Psoas muscle (tissue), 8 donors: Measurements from ENCODE around the gene DNAJC16. TPM values are rescaled to one million over a fixed set of nuclear protein-coding genes. Genes with fewer than 3 reads are reported as not detected.
A peak's percentile ranks its signal among the peaks of the same experiment; 100 is the strongest.
"Not testable (repeated sequence)": the region's sequence is repeated elsewhere in the genome, so short reads cannot be mapped to it uniquely, and the experiment has no call there.

Experiments
- ATAC-seq, 4 donors: fragments of 200-7000 bp; cut with Tn5 transposase; one replicate each; pipeline ENCODE4 v1.9.1; 2020; ENCODE audit warnings: moderate library complexity in 3 of 4, mild to moderate bottlenecking in 2 of 4
- DNase-seq, 2 donors: peaks; one replicate each; pipeline ENCODE4 v3.0.0-alpha.2; 2020
- H3K27ac ChIP-seq: fragments of 200-600 bp; one replicate; pipeline ENCODE4 v1.8.0; 2022
- H3K27me3 ChIP-seq, 3 donors: fragments of 200-600 bp in 1 of 3; one replicate each; pipeline versions ENCODE4 v1.6.1 to v1.8.0; 2013 to 2022; ENCODE audit warnings: low read length in 2 of 3, mild to moderate bottlenecking in 2 of 3, moderate library complexity in 1 of 3; ENCODE audit not compliant: insufficient read depth in 3 of 3
- H3K36me3 ChIP-seq, 2 donors: fragments of 200-600 bp in 1 of 2; one replicate each; pipeline versions ENCODE4 v1.6.1 to v1.8.0; 2013 to 2022; ENCODE audit warnings: low read depth in 1 of 2, mild to moderate bottlenecking in 1 of 2, moderate library complexity in 1 of 2; ENCODE audit not compliant: insufficient read depth in 1 of 2
- H3K4me1 ChIP-seq: fragments of 200-600 bp; one replicate; pipeline ENCODE4 v1.8.0; 2022
- H3K4me3 ChIP-seq: fragments of 200-600 bp; one replicate; pipeline ENCODE4 v1.8.0; 2022; ENCODE audit warnings: mild to moderate bottlenecking
- H3K9me3 ChIP-seq: fragments of 200-600 bp; one replicate; pipeline ENCODE4 v1.8.0; 2022
- WGBS, 3 donors: extraction: QIAGEN DNeasy Blood & Tissue Kit; methylation state at CpG; one replicate each; pipeline versions ENCODE4 v1.1.6 to v1.1.7; 2013; 5-methylcytosine and 5-hydroxymethylcytosine counted together
- intact Hi-C, 2 donors: fragments of 100-400 bp; cut with DNase I; formaldehyde crosslinking; loops; one replicate each; pipeline versions ENCODE4 v1.11.0 to v1.14.2; 2022
- polyA plus RNA-seq, 3 donors: library from polyadenylated mRNA; stranded (reverse); fragments of 200-250 nt; gene quantifications; one replicate each; pipeline ENCODE4 v1.2.3, GENCODE V29; 2013
- total RNA-seq, 4 donors: library from RNA; stranded (reverse); fragmentation: NEBNext Ultra II Directional in 2 of 4; extraction: Animal tissue kit (Norgen Biotek cat#: 25700) in 2 of 4; gene quantifications; one replicate each; pipeline versions ENCODE4 v1.2.1 to v1.2.4, GENCODE V29; 2021 to 2023
- TF ChIP-seq, protein P1 (sequence below): fragments of 200-600 bp; IDR thresholded peaks from one replicate; pipeline ENCODE4 v1.8.0; 2022; ENCODE audit warnings: antibody characterized with exemption
- donor health status: healthy with polysubstance abuse.
- donor health status: DM: no; HTN: no; CAD: no; lungs with moderate emphysema.
- donor health status: Bipolar disorder and iron deficiency.
- donor health status: healthy.
- donor health status: DM: yes; HTN: yes; CAD: no.
- donor health status: DM: no; HTN: no; CAD: no.
- donor health status: DM: no; HTN: no; CAD: no.
- donor health status: DM: yes; HTN: yes; CAD: no.

DNAJC16 gene
- total and polyA plus RNA-seq, 7 donors = 6.8 to 29.9 (median 17.2) TPM

DNA sequence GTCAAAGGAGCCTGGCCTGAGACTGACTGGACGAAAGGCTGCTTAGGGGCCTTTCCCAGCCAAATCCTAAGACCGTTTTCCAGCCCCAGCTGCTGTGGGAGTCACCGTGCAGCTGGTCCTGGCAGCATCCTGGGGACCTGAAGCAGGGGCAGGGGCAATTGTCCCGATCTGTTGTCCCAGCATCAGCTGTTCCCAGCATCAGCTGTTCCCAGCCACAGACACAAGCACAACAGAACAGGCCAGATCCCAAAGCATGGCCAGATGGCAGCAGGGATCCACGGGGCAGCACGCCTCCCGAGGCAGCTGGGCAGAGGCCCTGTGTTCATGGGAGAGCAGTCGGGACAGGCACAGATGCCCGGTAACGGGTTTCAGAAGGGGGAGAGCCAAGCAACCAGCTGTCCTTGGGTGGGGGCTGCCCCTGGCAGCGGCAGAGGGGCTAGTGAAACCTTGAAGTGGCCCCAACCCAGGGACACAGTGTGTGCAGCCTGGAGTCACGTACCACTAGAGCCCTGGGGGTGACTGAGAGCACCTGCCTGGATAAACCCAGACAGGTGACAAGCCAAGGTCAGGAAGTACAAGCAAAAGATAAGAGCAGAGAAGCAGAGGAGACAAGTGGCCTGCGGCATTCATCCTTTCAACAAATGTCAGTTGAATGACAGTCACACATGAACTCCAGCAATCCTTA lies 37.5 kb upstream of the DNAJC16 start:
- no peaks in the 10 kb centered on the region for H3K4me1 ChIP-seq
- TF ChIP-seq, protein P1, sequence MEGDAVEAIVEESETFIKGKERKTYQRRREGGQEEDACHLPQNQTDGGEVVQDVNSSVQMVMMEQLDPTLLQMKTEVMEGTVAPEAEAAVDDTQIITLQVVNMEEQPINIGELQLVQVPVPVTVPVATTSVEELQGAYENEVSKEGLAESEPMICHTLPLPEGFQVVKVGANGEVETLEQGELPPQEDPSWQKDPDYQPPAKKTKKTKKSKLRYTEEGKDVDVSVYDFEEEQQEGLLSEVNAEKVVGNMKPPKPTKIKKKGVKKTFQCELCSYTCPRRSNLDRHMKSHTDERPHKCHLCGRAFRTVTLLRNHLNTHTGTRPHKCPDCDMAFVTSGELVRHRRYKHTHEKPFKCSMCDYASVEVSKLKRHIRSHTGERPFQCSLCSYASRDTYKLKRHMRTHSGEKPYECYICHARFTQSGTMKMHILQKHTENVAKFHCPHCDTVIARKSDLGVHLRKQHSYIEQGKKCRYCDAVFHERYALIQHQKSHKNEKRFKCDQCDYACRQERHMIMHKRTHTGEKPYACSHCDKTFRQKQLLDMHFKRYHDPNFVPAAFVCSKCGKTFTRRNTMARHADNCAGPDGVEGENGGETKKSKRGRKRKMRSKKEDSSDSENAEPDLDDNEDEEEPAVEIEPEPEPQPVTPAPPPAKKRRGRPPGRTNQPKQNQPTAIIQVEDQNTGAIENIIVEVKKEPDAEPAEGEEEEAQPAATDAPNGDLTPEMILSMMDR = no peak
- H3K4me3 ChIP-seq = no peak overlapping the region
- 31 to 49% (median 48%) methylated on average over 13 of the region's 13 CpGs for WGBS, 3 donors
- H3K9me3 ChIP-seq = no peaks in the 10 kb centered on the region
- H3K27me3 ChIP-seq = no peaks in the 10 kb centered on the region
- peaks cover 0 to 38% of the 10 kb centered on the region in 2 donors for H3K36me3 ChIP-seq
- intact Hi-C loops = no loop called here
- DNase-seq (no peak), ATAC-seq (peak; percentile 26 to 64 (median 35))
- H3K27ac ChIP-seq = no peak overlapping the region

DNA sequence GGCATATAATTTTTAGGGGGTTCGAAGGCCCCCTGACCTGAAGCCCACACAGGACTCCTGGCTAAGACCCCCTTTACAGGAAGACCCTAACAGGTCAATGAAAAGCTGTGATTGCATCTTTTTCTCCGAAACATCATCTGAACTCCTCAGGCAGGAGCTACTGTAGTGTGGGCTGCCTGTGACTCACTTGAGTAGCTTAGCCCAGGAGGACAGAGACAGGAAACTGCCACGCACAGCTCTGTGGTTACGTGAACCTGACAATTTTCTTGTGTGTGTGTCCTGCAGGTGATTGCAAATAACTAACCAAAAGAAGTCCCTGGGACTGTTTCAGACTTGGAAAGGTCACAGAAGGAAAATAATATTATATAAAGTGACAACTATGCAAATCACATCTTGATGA lies 35.6 kb upstream of the DNAJC16 start:
- H3K27ac ChIP-seq, ATAC-seq, H3K27me3 ChIP-seq, intact Hi-C loops, H3K9me3 ChIP-seq, H3K4me1 ChIP-seq, H3K4me3 ChIP-seq, DNase-seq: not testable (repeated sequence)
- 92 to 95% (median 94%) methylated on average over 4 of the region's 4 CpGs for WGBS, 3 donors
- H3K36me3 ChIP-seq = peaks cover 0 to 57% of the 10 kb centered on the region in 2 donors

DNA sequence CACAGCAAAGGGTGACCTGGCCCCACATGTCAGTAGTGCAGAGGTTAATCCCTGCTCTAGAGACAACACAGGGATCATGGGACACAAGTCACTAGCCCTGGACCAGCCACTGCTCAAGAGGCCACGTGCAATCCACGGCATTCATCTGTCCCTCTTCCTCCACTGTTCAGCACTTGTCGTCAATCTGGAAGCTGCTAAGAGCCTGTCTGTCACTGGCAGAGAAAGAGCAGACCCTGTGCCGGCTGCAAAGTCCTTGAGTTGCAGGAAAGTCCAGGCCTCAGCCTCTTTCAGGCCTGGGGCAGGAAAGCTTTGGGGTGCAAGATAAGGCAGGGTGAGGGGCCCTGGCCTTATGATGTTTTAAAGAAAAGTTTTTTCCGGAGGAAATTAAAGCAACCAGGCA lies 34.1 kb upstream of the DNAJC16 start:
- Histone ChIP-seq H3K36me3 (peaks cover 0 to 67% of the 10 kb centered on the region in 2 donors), H3K27me3 (no peaks in the 10 kb centered on the region), H3K4me3 (no peak overlapping the region), H3K4me1 (no peaks in the 10 kb centered on the region), H3K9me3 (no peaks in the 10 kb centered on the region), H3K27ac (no peak overlapping the region)
- TF ChIP-seq, protein P1 = no peak
- intact Hi-C loops = no loop called here
- no peak for ATAC-seq
- WGBS, 3 donors = 84 to 94% (median 85%) methylated on average over 5 of the region's 5 CpGs
- DNase-seq = no peak

DNA sequence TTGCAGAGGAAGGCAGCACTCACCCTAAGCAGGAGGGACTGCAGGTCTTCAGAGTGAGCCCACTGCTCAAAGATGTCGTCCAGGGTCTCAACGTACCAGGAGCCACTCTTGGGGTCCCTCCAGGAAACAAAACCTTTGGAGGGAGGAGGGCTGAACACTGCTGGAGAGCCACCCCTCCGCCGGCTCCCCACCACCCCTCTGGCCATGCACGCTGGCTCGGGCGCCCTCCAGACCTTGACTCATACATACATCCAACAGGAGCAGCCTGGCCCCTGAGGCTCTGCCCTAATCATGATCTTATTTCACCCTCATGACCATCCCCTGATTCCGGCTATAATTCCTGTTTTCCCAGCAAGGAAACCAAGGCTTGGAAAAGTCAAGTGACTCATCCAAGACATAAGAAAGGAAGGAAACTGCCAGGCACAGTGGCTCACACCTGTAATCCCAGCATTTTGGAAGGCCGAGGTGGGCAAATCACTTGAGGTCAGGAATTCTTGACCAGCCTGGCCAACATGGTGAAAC lies 32.7 kb upstream of the DNAJC16 start:
- intact Hi-C loops = no loop called here
- TF ChIP-seq, protein P1 = no peak
- no peaks in the 10 kb centered on the region for H3K9me3 ChIP-seq
- H3K27ac ChIP-seq = no peak overlapping the region
- H3K36me3 ChIP-seq = peaks cover 0 to 70% of the 10 kb centered on the region in 2 donors
- no peak for ATAC-seq
- no peaks in the 10 kb centered on the region for H3K27me3 ChIP-seq
- no peaks in the 10 kb centered on the region for H3K4me1 ChIP-seq
- 89 to 99% (median 95%) methylated on average over 9 of the region's 9 CpGs for WGBS, 3 donors
- H3K4me3 ChIP-seq = no peak overlapping the region
- DNase-seq = no peak

DNA sequence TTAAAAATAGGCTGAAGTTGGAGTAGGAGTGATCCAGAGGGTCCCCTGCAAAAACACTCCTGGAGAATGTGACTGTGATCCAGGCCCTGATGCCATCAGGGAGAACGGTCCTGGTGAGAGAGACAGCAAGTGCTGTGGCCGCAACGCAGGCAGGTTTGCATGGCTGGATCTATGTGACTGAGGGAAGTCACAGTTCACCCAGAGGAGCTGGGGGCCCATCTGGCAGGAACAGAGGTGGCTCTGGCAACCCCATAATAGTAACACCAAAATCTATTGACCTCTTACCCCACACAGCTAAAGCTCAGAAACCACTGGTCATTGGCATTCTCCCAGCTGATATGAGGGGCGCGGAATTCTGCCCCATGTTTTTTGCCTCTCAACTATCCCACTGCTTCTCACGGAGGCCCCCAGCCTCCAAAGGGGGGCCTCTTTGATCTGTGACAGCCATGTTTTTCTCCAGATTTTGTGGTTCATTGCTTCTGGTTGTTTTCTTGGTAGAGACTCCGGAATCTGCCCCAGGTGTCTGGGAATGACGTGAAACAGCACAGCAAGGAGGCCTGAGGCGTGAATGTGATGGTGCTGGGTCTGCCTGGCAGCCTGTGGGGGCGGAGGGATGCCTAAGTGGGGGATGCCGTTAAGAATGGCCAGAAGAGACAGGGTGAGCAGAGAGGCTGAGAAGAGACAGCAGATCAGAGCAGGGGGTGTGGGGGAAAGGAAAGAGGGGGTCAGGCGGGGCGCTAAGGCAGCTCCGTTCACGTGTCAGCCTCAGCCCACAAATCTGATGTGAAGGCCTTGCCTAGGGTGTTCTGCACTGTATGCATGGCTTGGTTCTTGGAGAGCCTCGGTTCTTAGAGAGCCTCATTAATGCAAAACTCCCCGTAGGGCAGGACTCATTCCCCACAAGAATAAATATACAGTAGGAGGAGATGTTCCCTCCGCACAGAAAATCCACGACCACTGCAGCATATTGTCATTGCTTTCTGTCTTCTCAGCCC lies 26.2 kb upstream of the DNAJC16 start:
- Histone ChIP-seq H3K27me3 (no peaks in the 10 kb centered on the region), H3K27ac (no peak overlapping the region), H3K9me3 (no peaks in the 10 kb centered on the region), H3K4me1 (no peaks in the 10 kb centered on the region), H3K4me3 (no peak overlapping the region), H3K36me3 (peaks cover 0 to 60% of the 10 kb centered on the region in 2 donors)
- intact Hi-C loops = loop anchor here in 1 of 2 donors (10.0 kb wide), 1 partner anchor 176 kb away; no protein-coding TSS in a partner anchor
- DNase-seq (no peak), ATAC-seq (no peak)
- WGBS, 3 donors = 81 to 91% (median 85%) methylated on average over 19 of the region's 19 CpGs
- TF ChIP-seq, protein P1 = no peak
